Measurements from ENCODE around the gene FRMD4A.

DNA sequence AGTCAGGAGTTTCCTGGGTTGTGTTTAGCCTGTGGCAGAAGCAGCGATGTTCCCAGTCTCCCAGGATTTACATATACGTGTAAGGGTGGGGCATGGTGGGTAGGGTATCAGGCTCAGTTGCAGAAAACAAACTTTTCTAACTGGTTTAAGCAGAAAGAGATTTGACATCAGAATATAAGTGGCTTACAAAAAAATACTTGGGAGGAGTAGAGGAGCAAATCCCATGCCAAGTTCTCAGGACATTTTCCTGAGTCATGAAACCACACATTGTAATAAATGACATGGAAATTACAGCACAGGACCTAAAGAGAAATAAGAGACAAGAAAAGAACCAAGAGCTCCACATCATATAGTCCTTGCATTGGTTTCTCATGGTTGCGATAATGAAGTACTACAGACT is 26.2 kb upstream of the FRMD4A start:
- TF ChIP-seq, protein P1, sequence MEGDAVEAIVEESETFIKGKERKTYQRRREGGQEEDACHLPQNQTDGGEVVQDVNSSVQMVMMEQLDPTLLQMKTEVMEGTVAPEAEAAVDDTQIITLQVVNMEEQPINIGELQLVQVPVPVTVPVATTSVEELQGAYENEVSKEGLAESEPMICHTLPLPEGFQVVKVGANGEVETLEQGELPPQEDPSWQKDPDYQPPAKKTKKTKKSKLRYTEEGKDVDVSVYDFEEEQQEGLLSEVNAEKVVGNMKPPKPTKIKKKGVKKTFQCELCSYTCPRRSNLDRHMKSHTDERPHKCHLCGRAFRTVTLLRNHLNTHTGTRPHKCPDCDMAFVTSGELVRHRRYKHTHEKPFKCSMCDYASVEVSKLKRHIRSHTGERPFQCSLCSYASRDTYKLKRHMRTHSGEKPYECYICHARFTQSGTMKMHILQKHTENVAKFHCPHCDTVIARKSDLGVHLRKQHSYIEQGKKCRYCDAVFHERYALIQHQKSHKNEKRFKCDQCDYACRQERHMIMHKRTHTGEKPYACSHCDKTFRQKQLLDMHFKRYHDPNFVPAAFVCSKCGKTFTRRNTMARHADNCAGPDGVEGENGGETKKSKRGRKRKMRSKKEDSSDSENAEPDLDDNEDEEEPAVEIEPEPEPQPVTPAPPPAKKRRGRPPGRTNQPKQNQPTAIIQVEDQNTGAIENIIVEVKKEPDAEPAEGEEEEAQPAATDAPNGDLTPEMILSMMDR (conservative IDR thresholded peaks at IDR 0.05; ENCODE audit: low read length): no peak
- TF ChIP-seq EZH2phosphoT487 (IDR thresholded peaks at IDR 0.05; ENCODE audit: borderline replicate concordance, low read depth, low read length): no peak
